ENCODE data around the gene C10orf67. TPM values are rescaled to one million over a fixed set of nuclear protein-coding genes. Genes with fewer than 3 reads are reported as not detected.

The C10orf67 gene
- total and polyA plus RNA-seq, 2 of the 8 experiments (the other 6 are each of a cell fraction or from before 2014, with no cell fraction given), result 0.05 to 0.11 TPM

DNA sequence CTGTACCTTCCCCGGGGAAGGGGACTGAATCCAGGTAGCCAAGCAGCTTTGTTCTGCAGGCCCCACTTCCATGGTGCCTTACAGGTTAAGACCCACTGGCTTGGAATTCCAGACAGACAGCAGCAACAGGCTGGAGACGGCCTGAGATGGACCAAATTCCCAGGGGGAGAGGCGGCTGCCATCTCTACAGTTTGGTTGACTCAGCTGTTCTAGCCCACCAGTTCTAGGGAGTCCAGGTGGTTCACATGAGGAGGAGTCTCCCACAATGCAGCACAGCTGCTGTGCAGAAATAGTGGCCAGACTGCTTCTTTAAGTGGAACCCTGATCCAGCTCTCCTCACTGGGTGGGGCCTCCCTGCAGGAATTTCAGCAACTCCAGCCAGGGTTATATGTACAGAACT lies 74.1 kb downstream of the C10orf67 start (continued):
- TF ChIP-seq SAP30 (IDR thresholded peaks at IDR 0.05; ENCODE audit: insufficient read depth, insufficient replicate concordance, low read length) (no peak), SIRT6 (IDR thresholded peaks at IDR 0.05; ENCODE audit: low read length) (no peak), RBBP5 (IDR thresholded peaks at IDR 0.05; ENCODE audit: borderline replicate concordance, low read depth, low read length) (no peak), ASH2L (IDR thresholded peaks at IDR 0.05; ENCODE audit: low read length) (no peak), KDM4A (IDR thresholded peaks at IDR 0.05; ENCODE audit: low read depth, low read length, severe bottlenecking) (no peak), SP4 (IDR thresholded peaks at IDR 0.05; ENCODE audit: low read length) (no peak), POU5F1 (IDR thresholded peaks at IDR 0.05; ENCODE audit: low read depth, low read length) (no peak), KDM5A (IDR thresholded peaks at IDR 0.05; ENCODE audit: low read length) (no peak), RNF2 (IDR thresholded peaks at IDR 0.05; ENCODE audit: borderline replicate concordance, low read depth, low read length, missing control alignments, poor library complexity, severe bottlenecking) (no peak), CHD1 (IDR thresholded peaks at IDR 0.05; ENCODE audit: low read depth, low read length) (no peak), BRCA1 (IDR thresholded peaks at IDR 0.05; ENCODE audit: low read depth, low read length) (no peak)

Data from H1 (cell line).